B cell (primary cell): ENCODE data around the gene KIF16B. TPM values are rescaled to one million over a fixed set of nuclear protein-coding genes. Genes with fewer than 3 reads are reported as not detected.

ENCODE experiments used
- ATAC-seq: fragments of 200-7000 bp; cut with Tn5 transposase; one replicate; pipeline ENCODE4 v1.10.0; 2021; ENCODE audit warnings: low read depth, mild to moderate bottlenecking, moderate number of reproducible peaks, moderate library complexity
- CTCF ChIA-PET: fragments of 350-600 bp; sonication (Branson Sonifier 250); formaldehyde crosslinking; loops from one replicate; lab custom pipeline; 2021; ENCODE audit warnings: antibody characterized with exemption, inconsistent platforms; lab: Charles Lee
- POLR2A ChIA-PET: fragments of 350-600 bp; sonication (Branson Sonifier 250); formaldehyde crosslinking; loops from one replicate; lab custom pipeline; 2021; ENCODE audit warnings: antibody characterized with exemption; lab: Charles Lee
- DNase-seq: peaks from one replicate; pipeline ENCODE4 v3.0.0; 2013
- H2AFZ ChIP-seq: 2 replicates; pipeline ENCODE4 v1.6.1; 2012; ENCODE audit warnings: mild to moderate bottlenecking, low read depth, low read length; ENCODE audit not compliant: insufficient read depth, poor library complexity, severe bottlenecking
- H3K27ac ChIP-seq, 2 donors: 1 replicate in 1 of 2; 2 replicates in 1 of 2; pipeline ENCODE4 v1.5.1; 2012 to 2013; ENCODE audit warnings: low read length in 2 of 2, mild to moderate bottlenecking in 2 of 2, moderate library complexity in 1 of 2
- H3K27me3 ChIP-seq, 4 experiments: fragments of 200-600 bp in 1 of 4; sonication (generic) in 1 of 4; replicated peaks in 1 of 4; 1 replicate in 2 of 4; 2 replicates in 2 of 4; pipeline versions ENCODE4 v1.6.1 to v1.7.0; 2013 to 2016; ENCODE audit warnings: low read length in 3 of 4, mild to moderate bottlenecking in 2 of 4, mixed read lengths in 1 of 4, moderate library complexity in 1 of 4; ENCODE audit not compliant: insufficient read depth in 4 of 4, control insufficient read depth in 3 of 4; ENCODE audit errors: control extremely low read depth in 1 of 4
- H3K36me3 ChIP-seq, 2 experiments: replicated peaks in 1 of 2; 1 replicate in 1 of 2; 2 replicates in 1 of 2; pipeline versions ENCODE4 v1.6.1 to v1.7.1; 2013; ENCODE audit warnings: low read length in 1 of 2; ENCODE audit not compliant: insufficient read depth in 2 of 2, control insufficient read depth in 1 of 2; ENCODE audit errors: control extremely low read depth in 1 of 2, extremely low read depth in 1 of 2
- H3K4me1 ChIP-seq, 2 donors: fragments of 200-600 bp in 1 of 2; sonication (generic) in 1 of 2; 1 replicate in 1 of 2; 2 replicates in 1 of 2; pipeline versions ENCODE4 v1.5.1 to v1.6.1; 2013 to 2017; ENCODE audit warnings: low read length in 2 of 2; ENCODE audit not compliant: control insufficient read depth in 2 of 2, insufficient read depth in 2 of 2
- H3K4me2 ChIP-seq: replicated peaks from 2 replicates; pipeline ENCODE3; 2012; ENCODE audit warnings: mild to moderate bottlenecking, low read depth, low read length; ENCODE audit not compliant: poor library complexity, severe bottlenecking
- H3K4me3 ChIP-seq, 5 experiments: fragments of 200-600 bp in 1 of 5; sonication (generic) in 1 of 5; 1 replicate in 3 of 5; 2 replicates in 2 of 5; pipeline versions ENCODE4 v1.5.1 to v1.7.0; 2011 to 2016; ENCODE audit warnings: low read length in 4 of 5, mild to moderate bottlenecking in 4 of 5, low read depth in 2 of 5, control low read depth in 1 of 5, moderate library complexity in 1 of 5; ENCODE audit not compliant: insufficient read depth in 1 of 5; ENCODE audit errors: control extremely low read depth in 1 of 5, extremely low read depth in 1 of 5
- H3K79me2 ChIP-seq: fragments of 200-600 bp; sonication (generic); one replicate; pipeline ENCODE4 v1.6.0; 2016; ENCODE audit warnings: low read length; ENCODE audit not compliant: control insufficient read depth, insufficient read depth
- H3K9ac ChIP-seq: fragments of 200-600 bp; sonication (generic); 2 replicates; pipeline ENCODE4 v1.6.1; 2017; ENCODE audit warnings: mild to moderate bottlenecking, low read length, moderate library complexity
- H3K9me3 ChIP-seq, 3 donors: one replicate each; pipeline versions ENCODE4 v1.6.1 to v1.7.1; 2013; ENCODE audit warnings: low read length in 2 of 3; ENCODE audit not compliant: control insufficient read depth in 2 of 3, insufficient read depth in 1 of 3; ENCODE audit errors: control extremely low read depth in 1 of 3
- H4K20me1 ChIP-seq: 2 replicates; pipeline ENCODE4 v1.6.0; 2012; ENCODE audit warnings: mild to moderate bottlenecking, low read length; ENCODE audit not compliant: insufficient read depth, control insufficient read depth, poor library complexity, severe bottlenecking
- H3K27ac Mint-ChIP-seq: one replicate; pipeline ENCODE4 v1.8.0; 2021; ENCODE audit warnings: mixed read lengths
- H3K27me3 Mint-ChIP-seq: one replicate; pipeline ENCODE4 v1.8.0; 2021; ENCODE audit warnings: mixed read lengths
- H3K4me1 Mint-ChIP-seq: one replicate; pipeline ENCODE4 v1.8.0; 2021; ENCODE audit warnings: mixed read lengths
- H3K4me3 Mint-ChIP-seq: one replicate; pipeline ENCODE4 v1.8.0; 2021; ENCODE audit warnings: mixed read lengths
- H3K9me3 Mint-ChIP-seq: one replicate; pipeline ENCODE4 v1.8.0; 2022; ENCODE audit warnings: mixed read lengths; ENCODE audit not compliant: insufficient read depth
- EZH2 ChIP-seq: IDR thresholded peaks from 2 replicates; pipeline ENCODE4 v1.6.1; 2012; ENCODE audit warnings: borderline replicate concordance, low read depth, mild to moderate bottlenecking, moderate library complexity, low read length; ENCODE audit not compliant: insufficient read depth, poor library complexity, severe bottlenecking
- WGBS: methylation state at CpG from one replicate; pipeline ENCODE4 v1.1.5; 2013; ENCODE audit warnings: missing lambda C conversion rate; ENCODE audit not compliant: insufficient coverage; 5-methylcytosine and 5-hydroxymethylcytosine counted together
- intact Hi-C: fragments of 100-400 bp; cut with micrococcal nuclease; formaldehyde crosslinking; loops from one replicate; pipeline ENCODE4 v1.10.0; 2022
- polyA plus RNA-seq: library from polyadenylated mRNA; depleted of rRNA; stranded (reverse); fragments of >200 nt; gene quantifications from 2 replicates; pipeline ENCODE4 v1.2.3, GENCODE V29; 2012
- total RNA-seq, 2 donors: library from RNA; stranded (reverse); fragments of 120-200 nt in 1 of 2; gene quantifications; 1 replicate in 1 of 2; 2 replicates in 1 of 2; pipeline versions ENCODE4 v1.2.3 to v1.2.4, GENCODE V29; 2013 to 2022
- TF ChIP-seq, protein P1 (sequence below): fragments of 200-600 bp; IDR thresholded peaks from one replicate; pipeline ENCODE4 v1.8.0; 2022; ENCODE audit warnings: antibody characterized with exemption, mild to moderate bottlenecking

Gene KIF16B
- total and polyA plus RNA-seq, 2 donors (not counting 1 experiment from before 2014, with no cell fraction given): 4.5 to 13.0 TPM

DNA sequence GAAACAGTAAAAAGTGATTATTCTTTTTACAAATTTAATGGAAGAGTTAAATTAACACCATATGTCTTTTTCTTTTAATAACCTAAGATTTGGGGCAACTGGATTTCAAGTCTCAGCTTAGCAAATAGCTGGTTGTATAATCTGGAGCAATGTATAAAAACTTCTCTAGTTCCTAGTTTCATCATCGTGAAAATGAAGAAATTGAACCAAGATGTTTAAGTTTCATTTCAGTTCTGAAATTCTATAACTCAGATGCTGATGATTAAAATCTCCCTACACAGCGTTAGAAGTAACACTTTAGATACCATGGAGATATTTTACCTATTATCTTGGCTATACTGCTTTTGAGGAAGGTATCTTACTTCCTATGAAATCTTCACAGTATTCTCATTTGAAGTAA lies 252.0 kb downstream of the KIF16B start:
- no peak for ATAC-seq
- Histone ChIP-seq H2AFZ (no peak overlapping the region), H3K9me3 (peaks cover 0 to 5% (median 0%) of the 10 kb centered on the region in 3 donors), H3K36me3 (no peaks in the 10 kb centered on the region), H3K9ac (no peak overlapping the region), H3K4me1 (peaks cover 9% of the 10 kb centered on the region in 2 donors), H3K27me3 (no peaks in the 10 kb centered on the region), H3K4me3 (no peak overlapping the region), H3K79me2 (no peaks in the 10 kb centered on the region), H3K4me2 (no peak overlapping the region), H4K20me1 (no peaks in the 10 kb centered on the region), H3K27ac (no peak overlapping the region)
- no CpG with 5 or more reads among the region's 2 CpGs for whole genome bisulfite sequencing
- no peaks in the 10 kb centered on the region for H3K27me3 Mint-ChIP-seq
- ChIA-PET POLR2A (no interaction called here), CTCF (no interaction called here)
- no peak overlapping the region for H3K4me3 Mint-ChIP-seq
- peaks cover 14% of the 10 kb centered on the region for H3K4me1 Mint-ChIP-seq
- no peak for DNase-seq
- intact Hi-C loops: no loop called here
- H3K9me3 Mint-ChIP-seq: peaks cover 4% of the 10 kb centered on the region
- TF ChIP-seq, protein P1, sequence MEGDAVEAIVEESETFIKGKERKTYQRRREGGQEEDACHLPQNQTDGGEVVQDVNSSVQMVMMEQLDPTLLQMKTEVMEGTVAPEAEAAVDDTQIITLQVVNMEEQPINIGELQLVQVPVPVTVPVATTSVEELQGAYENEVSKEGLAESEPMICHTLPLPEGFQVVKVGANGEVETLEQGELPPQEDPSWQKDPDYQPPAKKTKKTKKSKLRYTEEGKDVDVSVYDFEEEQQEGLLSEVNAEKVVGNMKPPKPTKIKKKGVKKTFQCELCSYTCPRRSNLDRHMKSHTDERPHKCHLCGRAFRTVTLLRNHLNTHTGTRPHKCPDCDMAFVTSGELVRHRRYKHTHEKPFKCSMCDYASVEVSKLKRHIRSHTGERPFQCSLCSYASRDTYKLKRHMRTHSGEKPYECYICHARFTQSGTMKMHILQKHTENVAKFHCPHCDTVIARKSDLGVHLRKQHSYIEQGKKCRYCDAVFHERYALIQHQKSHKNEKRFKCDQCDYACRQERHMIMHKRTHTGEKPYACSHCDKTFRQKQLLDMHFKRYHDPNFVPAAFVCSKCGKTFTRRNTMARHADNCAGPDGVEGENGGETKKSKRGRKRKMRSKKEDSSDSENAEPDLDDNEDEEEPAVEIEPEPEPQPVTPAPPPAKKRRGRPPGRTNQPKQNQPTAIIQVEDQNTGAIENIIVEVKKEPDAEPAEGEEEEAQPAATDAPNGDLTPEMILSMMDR: no peak
- no peak for TF ChIP-seq EZH2
- H3K27ac Mint-ChIP-seq: no peak overlapping the region

GRCh38 chr20:16317445-16318362 lies 255.5 kb downstream of the KIF16B start:
- Histone ChIP-seq H3K9me3 (no peaks in the 10 kb centered on the region), H3K36me3 (no peaks in the 10 kb centered on the region), H3K4me2 (peak overlapping the region; percentile 44), H3K4me3 (peak overlapping the region in 1 of 5 experiments; percentile 12), H3K27ac (no peak overlapping the region), H3K4me1 (peaks cover 9 to 14% of the 10 kb centered on the region in 2 donors), H4K20me1 (no peaks in the 10 kb centered on the region), H3K9ac (peak overlapping the region; percentile 19), H3K27me3 (no peaks in the 10 kb centered on the region), H3K79me2 (no peaks in the 10 kb centered on the region), H2AFZ (peak overlapping the region; percentile 4)
- ChIA-PET CTCF (no interaction called here), POLR2A (no interaction called here)
- ATAC-seq (no peak), DNase-seq (peak; percentile 16)
- Mint-ChIP-seq H3K27me3 (no peaks in the 10 kb centered on the region), H3K27ac (no peak overlapping the region), H3K4me1 (peaks cover 14% of the 10 kb centered on the region), H3K4me3 (peak overlapping the region; percentile 47), H3K9me3 (no peaks in the 10 kb centered on the region)
- no peak for TF ChIP-seq EZH2
- TF ChIP-seq, protein P1: no peak
- intact Hi-C loops: no loop called here
- WGBS: 83% methylated on average over 3 of the region's 14 CpGs
